CD8-positive, alpha-beta memory T cell (primary cell): ENCODE results near the gene RPL41. TPM values are rescaled to one million over a fixed set of nuclear protein-coding genes. Genes with fewer than 3 reads are reported as not detected.

Source experiments
- CTCF ChIA-PET: fragments of 350-600 bp; sonication (Branson Sonifier 250); formaldehyde crosslinking; loops from one replicate; lab custom pipeline; 2021; ENCODE audit warnings: antibody characterized with exemption; lab: Charles Lee
- POLR2A ChIA-PET: fragments of 350-600 bp; sonication (Branson Sonifier 250); formaldehyde crosslinking; loops from one replicate; lab custom pipeline; 2021; ENCODE audit warnings: antibody characterized with exemption; lab: Charles Lee
- DNase-seq, 5 donors: peaks; one replicate each; pipeline versions ENCODE4 v3.0.0 to v3.0.0-alpha.2; 2020 to 2022; ENCODE audit warnings: mixed read lengths in 1 of 5
- H3K27ac ChIP-seq: one replicate; pipeline ENCODE4 v1.7.0; 2013; ENCODE audit warnings: low read depth, mild to moderate bottlenecking, low read length, moderate library complexity
- H3K27me3 ChIP-seq: 2 replicates; pipeline ENCODE4 v1.7.0; 2013; ENCODE audit warnings: low read length, mild to moderate bottlenecking; ENCODE audit not compliant: insufficient read depth, poor library complexity, severe bottlenecking
- H3K36me3 ChIP-seq: 2 replicates; pipeline ENCODE4 v1.7.0; 2013; ENCODE audit warnings: mild to moderate bottlenecking, low read length, moderate library complexity; ENCODE audit not compliant: insufficient read depth
- H3K4me1 ChIP-seq: 2 replicates; pipeline ENCODE4 v1.7.0; 2013; ENCODE audit warnings: mild to moderate bottlenecking, low read length, moderate library complexity; ENCODE audit not compliant: insufficient read depth
- H3K4me3 ChIP-seq: 2 replicates; pipeline ENCODE4 v1.7.0; 2013; ENCODE audit warnings: mild to moderate bottlenecking, low read length
- H3K9me3 ChIP-seq: 2 replicates; pipeline ENCODE4 v1.7.0; 2013; ENCODE audit warnings: mild to moderate bottlenecking, low read length
- H3K27ac Mint-ChIP-seq, 8 donors: one replicate each; pipeline ENCODE4 v1.8.0; 2020 to 2021; ENCODE audit warnings: mixed read lengths in 8 of 8, mild to moderate bottlenecking in 6 of 8, inconsistent platforms in 3 of 8, moderate library complexity in 3 of 8
- H3K27me3 Mint-ChIP-seq, 2 donors: one replicate each; pipeline ENCODE4 v1.8.0; 2020 to 2021; ENCODE audit warnings: mixed read lengths in 2 of 2, mild to moderate bottlenecking in 1 of 2, moderate library complexity in 1 of 2
- H3K36me3 Mint-ChIP-seq, 3 donors: one replicate each; pipeline ENCODE4 v1.8.0; 2020 to 2021; ENCODE audit warnings: mixed read lengths in 3 of 3, inconsistent platforms in 1 of 3, mild to moderate bottlenecking in 1 of 3
- H3K4me1 Mint-ChIP-seq, 3 donors: one replicate each; pipeline ENCODE4 v1.8.0; 2020 to 2021; ENCODE audit warnings: mixed read lengths in 3 of 3, inconsistent platforms in 1 of 3, mild to moderate bottlenecking in 1 of 3
- H3K4me3 Mint-ChIP-seq, 7 donors: one replicate each; pipeline ENCODE4 v1.8.0; 2020 to 2021; ENCODE audit warnings: mixed read lengths in 7 of 7, mild to moderate bottlenecking in 6 of 7, moderate library complexity in 4 of 7, inconsistent platforms in 2 of 7
- H3K9me3 Mint-ChIP-seq, 5 donors: one replicate each; pipeline ENCODE4 v1.8.0; 2020 to 2022; ENCODE audit warnings: mixed read lengths in 5 of 5, mild to moderate bottlenecking in 3 of 5, moderate library complexity in 2 of 5, inconsistent platforms in 1 of 5
- polyA plus RNA-seq: library from polyadenylated mRNA; unstranded; fragments of 300-500 nt; fragmentation: Illumina TruSeq; gene quantifications from one replicate; pipeline ENCODE4 v1.2.3, GENCODE V29; 2021
- total RNA-seq, 2 experiments: library from RNA; stranded (reverse); gene quantifications; one replicate each; pipeline ENCODE4 v1.2.3, GENCODE V29; 2021

Gene RPL41
- total and polyA plus RNA-seq, 3 experiments from 2014 or later, result 5,711 to 7,268 (median 5,990) TPM

- Histone ChIP-seq H3K4me1 (no peaks in the 10 kb centered on the region), H3K27me3 (peaks cover 1% of the 10 kb centered on the region), H3K4me3 (no peak overlapping the region), H3K9me3 (no peaks in the 10 kb centered on the region), H3K36me3 (no peaks in the 10 kb centered on the region), H3K27ac (no peak overlapping the region)
- Mint-ChIP-seq H3K36me3 (no peaks in the 10 kb centered on the region), H3K4me1 (peaks cover 0 to under 1% (median 0%) of the 10 kb centered on the region in 3 donors), H3K9me3 (no peaks in the 10 kb centered on the region), H3K4me3 (no peak overlapping the region), H3K27ac (peak overlapping the region in 1 of 8 donors; percentile 30), H3K27me3 (peaks cover 7 to 11% of the 10 kb centered on the region in 2 donors)
- ChIA-PET CTCF (interaction anchor here (0.8 to 3.0 kb wide), 9 partner anchors 9 to 274 kb away, joined by 3 to 15 read pairs (median 4); partner anchors contain the start of genes ESYT1, RPL41, SMARCC2 and STAT2), POLR2A (no interaction called here)
- no peak for DNase-seq
These were observed 30.3 kb upstream of the RPL41 start for GRCh38 chr12:56086096-56086495.

- no peak for DNase-seq
- Mint-ChIP-seq H3K9me3 (no peaks in the 10 kb centered on the region), H3K27ac (peak overlapping the region in 1 of 8 donors; percentile 30), H3K4me1 (no peaks in the 10 kb centered on the region), H3K36me3 (no peaks in the 10 kb centered on the region), H3K4me3 (no peak overlapping the region), H3K27me3 (peaks cover 7% of the 10 kb centered on the region in 2 donors)
- H3K27ac ChIP-seq, result no peak overlapping the region
- ChIA-PET POLR2A (no interaction called here), CTCF (interaction anchor here (0.9 to 3.0 kb wide), 4 partner anchors 9 to 103 kb away, joined by 3 to 15 read pairs (median 4); partner anchors contain the start of genes RPL41, SMARCC2 and ZC3H10)
- no peaks in the 10 kb centered on the region for H3K9me3 ChIP-seq
- H3K4me3 ChIP-seq, result no peak overlapping the region
- H3K36me3 ChIP-seq, result no peaks in the 10 kb centered on the region
- no peaks in the 10 kb centered on the region for H3K4me1 ChIP-seq
- no peaks in the 10 kb centered on the region for H3K27me3 ChIP-seq
These were observed 29.8 kb upstream of the RPL41 start for GRCh38 chr12:56086608-56087007.

DNA sequence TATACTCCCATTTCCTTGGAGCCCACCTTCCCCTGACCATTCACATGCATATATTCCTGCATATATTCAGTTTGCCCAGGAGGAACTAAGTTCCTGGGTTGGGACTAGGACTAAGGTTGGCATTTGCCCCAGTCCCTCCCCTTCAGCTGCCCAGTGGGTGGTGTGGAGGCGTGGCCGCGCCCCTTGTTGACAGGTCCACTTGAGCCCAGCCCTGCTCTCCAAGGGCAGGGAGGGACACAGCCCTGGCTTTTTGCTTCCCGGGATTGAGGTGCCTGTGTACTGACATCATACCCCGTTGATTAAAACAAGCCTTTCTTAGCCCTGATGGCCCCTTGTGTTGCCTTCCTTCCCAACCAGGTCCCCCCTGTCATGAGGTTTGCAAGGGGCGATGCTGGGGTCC lies 29.2 kb upstream of the RPL41 start:
- H3K27me3 Mint-ChIP-seq, result peaks cover 7% of the 10 kb centered on the region in 2 donors
- no peaks in the 10 kb centered on the region for H3K4me1 Mint-ChIP-seq
- no peak for DNase-seq
- ChIA-PET POLR2A (no interaction called here), CTCF (interaction anchor here (0.5 kb wide), 1 partner anchor 40 kb away, joined by 3 read pairs; no protein-coding TSS in a partner anchor)
- H3K36me3 Mint-ChIP-seq, result no peaks in the 10 kb centered on the region
- H3K27ac Mint-ChIP-seq, result peak overlapping the region in 1 of 8 donors; percentile 82
- H3K4me3 Mint-ChIP-seq, result no peak overlapping the region
- no peaks in the 10 kb centered on the region for H3K36me3 ChIP-seq
- no peaks in the 10 kb centered on the region for H3K27me3 ChIP-seq
- no peaks in the 10 kb centered on the region for H3K4me1 ChIP-seq
- H3K27ac ChIP-seq, result no peak overlapping the region
- H3K9me3 Mint-ChIP-seq, result no peaks in the 10 kb centered on the region
- no peak overlapping the region for H3K4me3 ChIP-seq
- H3K9me3 ChIP-seq, result no peaks in the 10 kb centered on the region

- ChIA-PET CTCF (no interaction called here), POLR2A (interaction anchor here (0.6 kb wide), 1 partner anchor 12 kb away, joined by 3 read pairs; no protein-coding TSS in a partner anchor)
- Histone ChIP-seq H3K4me1 (peaks cover 15% of the 10 kb centered on the region), H3K36me3 (no peaks in the 10 kb centered on the region), H3K27me3 (no peaks in the 10 kb centered on the region), H3K27ac (no peak overlapping the region), H3K9me3 (no peaks in the 10 kb centered on the region), H3K4me3 (no peak overlapping the region)
- no peak for DNase-seq
- H3K36me3 Mint-ChIP-seq, result no peaks in the 10 kb centered on the region
- no peaks in the 10 kb centered on the region for H3K9me3 Mint-ChIP-seq
- peaks cover 24 to 25% (median 24%) of the 10 kb centered on the region in 3 donors for H3K4me1 Mint-ChIP-seq
- no peaks in the 10 kb centered on the region for H3K27me3 Mint-ChIP-seq
- peak overlapping the region in 1 of 8 donors; percentile 24 for H3K27ac Mint-ChIP-seq
- peak overlapping the region in 1 of 7 donors; percentile 1 for H3K4me3 Mint-ChIP-seq
These were observed 18.7 kb upstream of the RPL41 start for GRCh38 chr12:56097738-56098137.

- Mint-ChIP-seq H3K4me3 (no peak overlapping the region), H3K4me1 (peaks cover 32 to 34% (median 33%) of the 10 kb centered on the region in 3 donors), H3K9me3 (no peaks in the 10 kb centered on the region), H3K27ac (peak overlapping the region in 2 of 8 donors; percentile 31 to 36), H3K27me3 (no peaks in the 10 kb centered on the region), H3K36me3 (no peaks in the 10 kb centered on the region)
- ChIA-PET CTCF (no interaction called here), POLR2A (no interaction called here)
- no peaks in the 10 kb centered on the region for H3K36me3 ChIP-seq
- peaks cover 24% of the 10 kb centered on the region for H3K4me1 ChIP-seq
- no peak for DNase-seq
- H3K9me3 ChIP-seq, result no peaks in the 10 kb centered on the region
- H3K27ac ChIP-seq, result no peak overlapping the region
- H3K4me3 ChIP-seq, result no peak overlapping the region
- no peaks in the 10 kb centered on the region for H3K27me3 ChIP-seq
These were observed 17.8 kb upstream of the RPL41 start for GRCh38 chr12:56098592-56098991.

- Mint-ChIP-seq H3K4me3 (peak overlapping the region in 1 of 7 donors; percentile 15), H3K27ac (peak overlapping the region in 7 of 8 donors; percentile 13 to 78 (median 70)), H3K4me1 (peaks cover 38 to 44% (median 41%) of the 10 kb centered on the region in 3 donors), H3K27me3 (no peaks in the 10 kb centered on the region), H3K36me3 (peaks cover 0 to 10% (median 0%) of the 10 kb centered on the region in 3 donors), H3K9me3 (no peaks in the 10 kb centered on the region)
- POLR2A ChIA-PET, result no interaction called here
- H3K9me3 ChIP-seq, result no peaks in the 10 kb centered on the region
- H3K4me3 ChIP-seq, result no peak overlapping the region
- H3K27me3 ChIP-seq, result no peaks in the 10 kb centered on the region
- no peak overlapping the region for H3K27ac ChIP-seq
- no peak for DNase-seq
- peaks cover 26% of the 10 kb centered on the region for H3K4me1 ChIP-seq
- no peaks in the 10 kb centered on the region for H3K36me3 ChIP-seq
- CTCF ChIA-PET, result no interaction called here
These were observed 16.6 kb upstream of the RPL41 start for GRCh38 chr12:56099787-56100186.

- no peaks in the 10 kb centered on the region for H3K9me3 Mint-ChIP-seq
- ChIA-PET POLR2A (interaction anchor here (0.5 to 4.6 kb wide), 2 partner anchors 16 to 57 kb away, joined by 3 to 115 read pairs; partner anchors contain the start of genes RPL41 and ZC3H10), CTCF (interaction anchor here (1.6 kb wide), 2 partner anchors 17 to 54 kb away, joined by 5 read pairs; partner anchors contain the start of gene ZC3H10)
- H3K4me1 Mint-ChIP-seq, result peaks cover 49 to 54% (median 51%) of the 10 kb centered on the region in 3 donors
- Histone ChIP-seq H3K27me3 (no peaks in the 10 kb centered on the region), H3K9me3 (no peaks in the 10 kb centered on the region), H3K4me3 (no peak overlapping the region), H3K4me1 (peaks cover 36% of the 10 kb centered on the region), H3K27ac (no peak overlapping the region), H3K36me3 (no peaks in the 10 kb centered on the region)
- peaks cover 0 to 13% (median 0%) of the 10 kb centered on the region in 3 donors for H3K36me3 Mint-ChIP-seq
- DNase-seq, result no peak
- no peak overlapping the region for H3K4me3 Mint-ChIP-seq
- no peaks in the 10 kb centered on the region for H3K27me3 Mint-ChIP-seq
- H3K27ac Mint-ChIP-seq, result peak overlapping the region; percentile 63 to 99 (median 98)
These were observed 15.4 kb upstream of the RPL41 start for GRCh38 chr12:56101045-56101444.

GRCh38 chr12:56102683-56103065 lies 13.8 kb upstream of the RPL41 start:
- peak overlapping the region; percentile 79 for H3K4me3 ChIP-seq

More at GRCh38 chr12:56102683-56103065, 13.8 kb upstream of the RPL41 start:
- Mint-ChIP-seq H3K36me3 (peaks cover 0 to 26% (median 4%) of the 10 kb centered on the region in 3 donors), H3K4me1 (peaks cover 61 to 68% (median 62%) of the 10 kb centered on the region in 3 donors), H3K9me3 (no peaks in the 10 kb centered on the region), H3K27me3 (no peaks in the 10 kb centered on the region), H3K4me3 (peak overlapping the region; percentile 97 to 100 (median 98)), H3K27ac (peak overlapping the region; percentile 95 to 99 (median 98))
- Histone ChIP-seq H3K27me3 (no peaks in the 10 kb centered on the region), H3K4me1 (peaks cover 40% of the 10 kb centered on the region), H3K36me3 (peaks cover 12% of the 10 kb centered on the region), H3K27ac (peak overlapping the region; percentile 82), H3K9me3 (no peaks in the 10 kb centered on the region)
- no peak for DNase-seq
- POLR2A ChIA-PET, result interaction anchor here (2.2 to 4.6 kb wide), 3 partner anchors 14 to 25 kb away, joined by 9 to 115 read pairs (median 23); partner anchors contain the start of genes ERBB3, ESYT1, RPL41 and ZC3H10
- CTCF ChIA-PET, result interaction anchor here (0.6 to 8.4 kb wide), 8 partner anchors 15 to 233 kb away, joined by 3 to 89 read pairs (median 5); partner anchors contain the start of genes ESYT1, RPL41, SMARCC2 and ZC3H10
